ENCODE data around the gene GPR3. TPM values are rescaled to one million over a fixed set of nuclear protein-coding genes. Genes with fewer than 3 reads are reported as not detected.

GPR3 gene
- total RNA-seq, 4 donors from 2014 or later = 0.67 TPM; not detected in 3

DNA sequence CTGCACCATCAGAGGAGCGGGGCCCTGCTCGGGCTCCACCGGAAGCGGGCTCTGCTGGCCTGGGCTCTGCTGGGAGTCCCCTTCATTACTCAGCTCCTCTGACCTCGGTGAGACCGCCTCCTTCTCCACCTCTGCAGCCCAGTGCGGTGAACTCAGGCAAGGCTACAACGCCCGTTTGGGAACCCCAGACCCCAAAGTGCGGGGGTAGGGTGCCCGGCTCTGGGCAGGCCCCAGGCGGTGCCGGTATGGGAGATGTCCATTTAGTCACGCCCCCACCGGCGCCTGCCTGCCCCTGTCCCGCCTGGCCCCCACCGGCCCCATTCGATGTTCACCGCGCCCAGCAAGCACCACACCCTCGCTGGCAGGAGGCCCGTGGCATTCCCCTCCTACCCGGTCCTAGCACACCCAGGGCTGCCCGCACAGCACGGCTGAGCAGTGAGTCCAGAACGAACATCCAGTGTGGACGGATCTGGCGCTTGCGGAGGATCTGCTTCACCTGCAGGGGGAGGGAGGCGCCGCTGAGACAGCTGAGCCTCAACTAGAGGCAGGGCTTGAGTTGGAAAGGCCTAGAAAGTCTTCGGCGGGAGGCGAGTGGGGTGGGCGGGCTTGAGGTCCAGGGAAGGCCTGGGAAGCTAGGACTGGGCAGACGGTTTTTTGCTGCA lies 35.7 kb upstream of the GPR3 start:
- Histone ChIP-seq H3K9me3 (no peaks in the 10 kb centered on the region), H3K4me1 (peaks cover 0 to 32% (median 3%) of the 10 kb centered on the region in 3 donors), H3K27ac (peak overlapping the region in 2 of 4 donors; percentile 33 to 41), H3K4me3 (no peak overlapping the region), H3K36me3 (peaks cover 0 to 91% of the 10 kb centered on the region in 2 donors), H3K27me3 (no peaks in the 10 kb centered on the region)
- TF ChIP-seq EP300 (IDR thresholded peaks at IDR 0.05) = no peak
- TF ChIP-seq, protein P1, sequence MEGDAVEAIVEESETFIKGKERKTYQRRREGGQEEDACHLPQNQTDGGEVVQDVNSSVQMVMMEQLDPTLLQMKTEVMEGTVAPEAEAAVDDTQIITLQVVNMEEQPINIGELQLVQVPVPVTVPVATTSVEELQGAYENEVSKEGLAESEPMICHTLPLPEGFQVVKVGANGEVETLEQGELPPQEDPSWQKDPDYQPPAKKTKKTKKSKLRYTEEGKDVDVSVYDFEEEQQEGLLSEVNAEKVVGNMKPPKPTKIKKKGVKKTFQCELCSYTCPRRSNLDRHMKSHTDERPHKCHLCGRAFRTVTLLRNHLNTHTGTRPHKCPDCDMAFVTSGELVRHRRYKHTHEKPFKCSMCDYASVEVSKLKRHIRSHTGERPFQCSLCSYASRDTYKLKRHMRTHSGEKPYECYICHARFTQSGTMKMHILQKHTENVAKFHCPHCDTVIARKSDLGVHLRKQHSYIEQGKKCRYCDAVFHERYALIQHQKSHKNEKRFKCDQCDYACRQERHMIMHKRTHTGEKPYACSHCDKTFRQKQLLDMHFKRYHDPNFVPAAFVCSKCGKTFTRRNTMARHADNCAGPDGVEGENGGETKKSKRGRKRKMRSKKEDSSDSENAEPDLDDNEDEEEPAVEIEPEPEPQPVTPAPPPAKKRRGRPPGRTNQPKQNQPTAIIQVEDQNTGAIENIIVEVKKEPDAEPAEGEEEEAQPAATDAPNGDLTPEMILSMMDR (IDR thresholded peaks at IDR 0.05) = no peak
- no peak for TF ChIP-seq POLR2A (IDR thresholded peaks at IDR 0.05)
- TF ChIP-seq POLR2AphosphoS5 (IDR thresholded peaks at IDR 0.05) = no peak
- no peak for ATAC-seq
- 77 to 79% methylated on average over 3 to 5 of the region's 37 CpGs for WGBS, 2 donors (ENCODE audit: low coverage in 1 of 2)

DNA sequence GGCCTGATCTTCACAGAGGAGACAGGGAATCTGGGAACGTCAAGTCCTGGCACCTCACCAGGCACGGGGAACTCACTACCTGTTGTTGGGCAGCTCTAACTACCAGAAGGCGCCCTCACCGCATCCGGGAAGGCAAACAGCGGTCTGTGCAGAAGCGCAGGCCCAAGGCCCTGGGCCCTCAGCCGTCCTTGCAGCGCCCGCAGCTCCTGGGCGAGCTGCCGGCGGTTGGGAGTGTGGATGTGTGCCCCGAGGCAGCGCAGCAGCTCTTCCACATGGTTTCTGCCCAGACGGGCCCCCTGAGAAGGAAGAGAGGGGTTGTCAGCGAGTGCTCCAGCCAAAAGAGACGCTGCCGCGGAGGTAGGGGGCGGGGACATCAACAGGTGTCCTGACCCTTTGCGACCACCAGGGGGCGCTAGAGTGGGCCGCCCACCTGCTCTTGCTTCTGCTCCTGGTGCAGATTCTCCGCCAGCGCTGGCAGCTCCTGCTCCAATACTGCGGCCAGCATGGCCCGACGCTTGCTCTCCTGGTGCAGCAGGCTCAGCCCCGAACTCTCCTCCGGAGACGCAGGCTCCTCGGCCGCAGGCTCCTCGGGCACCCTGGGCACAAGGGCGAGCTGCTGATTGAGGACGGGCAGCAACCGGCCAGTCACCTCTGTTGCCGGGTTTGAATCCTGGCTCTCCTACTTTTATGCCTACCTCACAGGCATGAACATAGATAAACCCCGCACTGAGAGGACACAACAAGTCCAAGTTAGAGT lies 35.0 kb upstream of the GPR3 start:
- Histone ChIP-seq H3K27ac (peak overlapping the region in 3 of 4 donors; percentile 33 to 41 (median 37)), H3K4me1 (peaks cover 0 to 30% (median 3%) of the 10 kb centered on the region in 3 donors), H3K27me3 (no peaks in the 10 kb centered on the region), H3K4me3 (peak overlapping the region in 1 of 2 donors; percentile 24), H3K36me3 (peaks cover 0 to 99% of the 10 kb centered on the region in 2 donors), H3K9me3 (no peaks in the 10 kb centered on the region)
- 71% methylated on average over 1 of the region's 40 CpGs; no CpG with 5 or more reads in 1 of the 2 donors for WGBS, 2 donors (ENCODE audit: low coverage in 1 of 2)
- no peak for TF ChIP-seq POLR2A (IDR thresholded peaks at IDR 0.05)
- TF ChIP-seq EP300 (IDR thresholded peaks at IDR 0.05) = no peak
- peak; percentile 19 for TF ChIP-seq POLR2AphosphoS5 (IDR thresholded peaks at IDR 0.05)
- TF ChIP-seq, protein P1 (IDR thresholded peaks at IDR 0.05) = peak in 3 of 4 experiments; percentile 97 to 98 (median 98)
- ATAC-seq = peak; percentile 80

DNA sequence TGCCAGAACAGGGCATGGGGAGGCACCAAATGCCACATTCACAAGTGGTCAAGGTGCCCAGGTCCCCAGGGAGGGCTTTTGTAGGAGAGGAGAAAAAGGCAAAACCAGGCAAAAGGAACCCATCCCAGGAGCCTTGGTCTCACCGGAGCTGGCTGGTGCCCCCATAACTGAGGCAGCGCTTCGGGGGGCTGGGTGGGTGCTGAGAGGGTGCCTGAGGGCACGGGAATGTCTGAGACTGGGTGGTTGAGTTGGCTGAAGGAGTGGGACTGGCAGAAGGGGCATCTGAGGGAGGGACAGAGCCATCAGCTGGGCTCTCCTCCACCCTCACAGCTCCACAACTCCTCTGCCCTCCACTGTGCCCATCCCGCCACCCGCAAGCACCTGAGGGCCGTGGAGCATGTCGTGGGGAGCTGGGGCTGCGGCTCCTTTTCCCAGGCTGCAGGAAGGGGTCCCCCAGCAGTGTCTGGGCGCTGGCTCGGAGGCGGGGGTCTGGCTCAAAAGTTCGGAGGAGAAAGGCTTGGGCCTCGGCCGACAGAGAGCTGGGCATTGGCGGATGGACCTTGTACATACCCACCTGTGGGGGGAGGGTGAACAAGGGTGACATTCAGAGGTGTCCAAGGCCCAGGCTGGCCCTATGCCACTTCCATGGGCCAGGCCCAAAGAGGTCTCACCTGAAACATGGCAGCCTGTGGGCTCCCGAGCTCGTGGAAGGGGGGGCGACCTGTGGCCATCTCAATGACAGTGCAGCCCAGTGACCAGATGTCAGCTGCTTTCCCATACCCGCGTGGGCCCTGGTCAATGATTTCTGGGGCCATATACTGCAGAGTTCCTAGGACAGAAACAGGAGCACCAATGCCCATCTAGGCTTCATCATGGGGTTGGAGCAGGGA lies 34.1 kb upstream of the GPR3 start:
- TF ChIP-seq POLR2AphosphoS5 (IDR thresholded peaks at IDR 0.05) = no peak
- TF ChIP-seq POLR2A (IDR thresholded peaks at IDR 0.05) = no peak
- TF ChIP-seq EP300 (IDR thresholded peaks at IDR 0.05) = no peak
- TF ChIP-seq, protein P1 (IDR thresholded peaks at IDR 0.05) = no peak
- no peak overlapping the region for H3K4me3 ChIP-seq
- no peaks in the 10 kb centered on the region for H3K9me3 ChIP-seq
- H3K4me1 ChIP-seq = peaks cover 0 to 33% (median 3%) of the 10 kb centered on the region in 3 donors
- WGBS, 2 donors (ENCODE audit: low coverage in 1 of 2) = 84 to 96% methylated on average over 3 to 9 of the region's 21 CpGs
- no peak for ATAC-seq
- H3K27me3 ChIP-seq = no peaks in the 10 kb centered on the region
- no peak overlapping the region for H3K27ac ChIP-seq
- peaks cover 0 to 100% of the 10 kb centered on the region in 2 donors for H3K36me3 ChIP-seq

DNA sequence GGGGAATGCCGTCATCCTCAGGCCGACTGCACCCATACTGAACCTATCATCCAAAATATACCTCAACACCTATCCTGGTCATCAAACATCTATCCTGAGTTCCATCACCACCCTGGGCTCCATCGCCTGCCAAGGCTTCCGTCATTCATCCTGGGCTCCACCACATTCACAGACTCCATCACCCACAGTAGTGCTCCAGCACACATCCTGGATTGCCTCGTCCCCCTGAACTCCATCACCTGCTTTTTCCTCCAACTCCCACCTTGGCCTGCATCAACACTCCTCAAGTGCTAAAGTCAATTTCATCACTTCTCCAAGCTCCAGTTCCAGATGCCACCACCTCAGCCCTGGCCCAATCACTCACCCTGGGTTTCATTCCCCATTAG lies 33.5 kb upstream of the GPR3 start:
- Histone ChIP-seq H3K4me3 (no peak overlapping the region), H3K27ac (no peak overlapping the region), H3K9me3 (no peaks in the 10 kb centered on the region), H3K4me1 (peaks cover 0 to 40% (median 3%) of the 10 kb centered on the region in 3 donors), H3K27me3 (no peaks in the 10 kb centered on the region), H3K36me3 (peaks cover 0 to 100% of the 10 kb centered on the region in 2 donors)
- ATAC-seq = no peak
- 95 to 96% methylated on average over 3 to 5 of the region's 5 CpGs for WGBS, 2 donors (ENCODE audit: low coverage in 1 of 2)
- no peak for TF ChIP-seq POLR2A (IDR thresholded peaks at IDR 0.05)
- TF ChIP-seq, protein P1 (IDR thresholded peaks at IDR 0.05) = no peak
- no peak for TF ChIP-seq POLR2AphosphoS5 (IDR thresholded peaks at IDR 0.05)
- TF ChIP-seq EP300 (IDR thresholded peaks at IDR 0.05) = no peak

Measured in gastroesophageal sphincter (tissue), 4 donors.